ENCODE measurements around the gene ROBO1.

ROBO1 gene

GRCh38 chr3:79664455-79664854 is 103.3 kb downstream of the ROBO1 start:
- no peak for DNase-seq

- peak; percentile 7 for DNase-seq
Observed at GRCh38 chr3:79661896-79662295, 105.9 kb downstream of the ROBO1 start.

DNA sequence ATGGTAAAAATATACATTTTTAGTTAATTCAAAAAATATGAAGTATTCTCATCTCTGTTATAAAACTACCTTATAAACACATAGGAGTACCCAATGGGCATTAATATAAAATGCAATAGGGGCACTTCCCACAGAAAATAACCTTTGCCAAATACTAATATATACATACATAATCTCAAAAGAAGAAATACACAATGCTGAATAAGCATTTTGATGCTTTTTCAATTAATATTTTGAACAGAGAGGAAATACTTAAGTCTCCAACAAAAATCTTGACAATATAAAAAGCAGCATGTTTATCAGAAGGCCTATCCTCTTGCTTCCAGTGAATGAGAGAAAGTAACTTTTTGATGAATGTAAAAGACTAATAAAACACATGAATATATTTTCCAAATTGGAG is 110.7 kb downstream of the ROBO1 start:
- DNase-seq = no peak

DNA sequence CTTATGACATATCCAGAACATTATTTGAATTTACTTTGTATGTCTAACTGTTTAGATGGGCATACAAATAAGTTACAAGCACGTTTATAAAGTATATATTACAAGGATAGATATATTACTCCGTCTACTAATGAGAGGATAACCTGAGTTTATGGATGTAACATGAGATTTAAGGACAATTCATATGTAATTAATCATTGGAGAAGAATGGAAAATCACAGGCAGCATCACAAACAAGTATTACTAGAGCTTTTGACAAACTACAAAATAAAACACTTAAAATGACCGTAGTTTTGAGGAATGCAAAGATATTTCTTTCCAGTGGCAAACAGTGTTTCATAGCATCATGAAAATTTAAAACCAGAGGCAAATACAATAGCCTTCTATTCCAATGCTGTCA is 113.8 kb downstream of the ROBO1 start:
- DNase-seq = no peak

DNA sequence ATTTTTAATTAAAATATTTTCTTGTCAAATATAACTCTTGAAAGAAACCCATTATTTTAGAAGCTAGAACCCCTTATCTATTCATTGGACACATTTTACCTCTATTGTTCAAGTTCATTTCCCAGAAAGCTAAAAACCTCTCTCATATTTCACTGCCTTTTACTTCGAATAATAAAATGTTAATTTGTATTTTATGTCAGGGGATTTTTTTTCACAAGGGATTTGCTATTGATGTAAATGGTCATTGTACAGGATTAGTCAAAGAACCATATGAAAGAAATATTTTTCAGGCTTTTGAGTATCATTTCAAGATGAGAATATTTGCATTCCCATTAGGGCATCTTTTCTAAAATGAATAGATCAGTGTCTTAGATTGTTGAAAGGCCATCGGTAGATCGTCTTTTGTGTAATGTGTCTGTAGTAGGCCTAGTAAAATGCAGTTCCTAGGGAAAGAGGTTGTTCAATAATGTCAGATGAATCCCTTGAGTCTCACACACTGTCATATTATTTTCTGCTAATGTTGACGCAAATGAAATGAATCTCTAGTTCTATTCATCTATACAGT is 114.5 kb downstream of the ROBO1 start:
- no peak for DNase-seq

DNA sequence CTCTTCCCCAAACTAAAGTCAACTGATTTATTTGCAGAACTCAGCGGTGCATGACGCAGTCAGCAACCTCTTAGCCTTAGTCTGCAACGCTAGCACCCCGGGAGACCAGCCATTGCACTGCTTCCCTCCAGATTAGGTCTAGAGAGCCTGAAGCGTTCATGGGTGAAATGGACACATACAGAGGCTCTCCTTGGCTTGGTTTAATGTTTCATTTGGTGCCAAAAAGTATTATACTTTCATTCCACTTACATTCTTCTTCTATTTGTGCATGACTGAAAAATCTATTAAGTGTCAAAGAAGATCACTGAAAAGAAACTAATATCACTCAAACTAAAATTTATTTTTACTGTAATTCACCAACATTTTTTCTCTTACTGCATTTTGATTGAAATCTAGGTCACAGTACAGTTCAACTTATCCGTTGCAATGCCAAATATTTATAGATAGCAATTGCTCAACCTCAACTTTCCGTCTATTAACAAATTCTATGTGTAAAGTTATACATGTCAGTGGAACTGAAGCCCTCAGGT is 116.2 kb downstream of the ROBO1 start:
- no peak for DNase-seq

DNA sequence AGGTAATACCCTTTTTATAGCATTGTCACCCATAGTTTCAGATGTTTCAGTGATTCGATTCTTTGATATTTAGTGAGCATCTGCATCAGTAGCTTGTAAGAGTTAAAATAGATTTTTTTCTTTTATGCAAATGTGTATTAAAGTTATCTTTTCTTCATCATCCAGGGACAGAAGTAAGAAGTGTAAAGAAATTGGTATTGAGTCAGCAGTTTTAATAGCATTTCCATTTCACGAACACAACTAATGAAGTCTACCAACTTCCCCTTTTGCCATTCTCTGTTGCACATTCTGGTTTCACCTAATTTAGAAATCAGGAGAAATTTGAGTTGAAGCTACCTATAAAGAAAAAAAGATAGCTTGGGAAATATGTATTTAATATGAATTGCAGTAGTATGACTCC is 127.9 kb downstream of the ROBO1 start:
- no peak for DNase-seq

GRCh38 chr3:79636372-79636771 is 131.4 kb downstream of the ROBO1 start:
- no peak for DNase-seq

DNA sequence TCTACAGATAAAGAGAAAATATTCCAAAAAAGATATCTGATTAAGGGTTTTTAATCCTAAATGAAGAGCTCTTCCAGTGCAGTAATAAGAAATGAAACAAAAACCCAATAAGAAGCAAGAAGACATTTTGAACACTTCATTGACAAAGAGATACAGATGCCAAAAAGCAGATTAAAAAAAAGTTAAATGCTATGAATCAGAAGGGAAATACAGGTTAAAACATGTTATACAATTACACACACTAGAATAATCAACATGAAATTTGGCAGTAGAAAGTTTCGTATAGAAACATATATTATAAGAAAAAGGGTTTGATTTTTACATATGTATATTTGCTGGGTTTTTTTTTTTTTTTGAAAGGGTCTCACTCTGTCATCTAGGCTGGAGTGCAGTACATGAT is 135.0 kb downstream of the ROBO1 start:
- DNase-seq = no peak

DNA sequence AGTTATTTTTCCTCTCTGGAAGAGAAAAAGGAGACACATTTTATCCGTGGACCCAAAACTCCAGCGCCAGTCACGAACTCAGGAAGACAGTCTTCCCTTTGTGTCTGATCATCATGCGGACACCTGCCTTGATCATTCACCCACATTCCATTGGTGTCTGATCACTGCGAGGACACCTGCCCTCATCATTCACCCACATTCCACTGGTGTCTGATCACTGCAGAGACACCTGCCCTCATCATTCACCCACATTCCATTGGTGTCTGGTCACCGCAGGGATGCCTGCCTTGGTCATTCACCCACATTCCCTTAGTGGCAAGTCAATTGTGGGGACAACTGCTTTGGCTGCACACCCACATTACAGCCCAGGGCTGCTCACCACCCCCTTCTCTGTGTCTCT is 148.9 kb downstream of the ROBO1 start:
- DNase-seq = no peak

- no peak for DNase-seq
Observed at GRCh38 chr3:79606414-79606813, 161.4 kb downstream of the ROBO1 start.

DNA sequence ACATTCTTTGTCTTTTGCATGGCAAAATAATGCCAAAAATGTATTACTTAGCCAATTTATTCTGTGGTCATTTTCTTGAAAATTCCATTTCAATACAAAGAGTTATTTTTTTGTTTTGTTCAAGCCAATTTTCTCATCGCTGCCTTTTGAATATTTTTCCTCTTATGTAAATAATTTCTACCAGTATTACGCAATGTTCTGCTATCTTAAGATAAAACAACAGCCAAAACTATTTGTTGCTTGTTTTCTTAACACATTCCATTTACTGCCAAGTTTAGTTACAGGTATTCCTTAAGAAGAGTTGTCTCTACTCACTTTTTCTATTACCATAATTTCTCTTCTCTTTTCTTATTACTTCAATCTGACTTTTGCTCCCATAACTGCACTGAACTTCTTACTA is 163.1 kb downstream of the ROBO1 start:
- DNase-seq = no peak

GRCh38 chr3:79602385-79602784 is 165.4 kb downstream of the ROBO1 start:
- DNase-seq = peak; percentile 78

DNA sequence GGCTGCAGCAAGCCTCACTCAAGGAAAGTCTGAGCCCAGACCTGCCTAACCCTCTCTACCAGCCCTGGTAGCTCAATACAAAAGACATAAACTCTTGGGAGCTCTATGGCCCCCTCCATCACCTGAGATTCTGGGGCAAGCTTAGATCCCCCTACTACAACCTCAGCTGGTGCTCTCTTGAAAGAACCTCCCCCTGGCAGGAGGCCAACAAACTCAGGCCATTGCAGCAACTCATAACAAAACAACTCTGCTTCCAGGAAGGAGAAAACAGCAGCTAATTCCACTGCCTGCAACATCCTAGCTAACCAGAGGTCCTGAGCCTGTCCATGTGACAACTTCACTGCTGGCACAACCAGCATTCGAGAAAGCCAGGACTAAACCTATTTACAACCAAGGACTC is 169.2 kb downstream of the ROBO1 start:
- DNase-seq = peak; percentile 69

GRCh38 chr3:79597709-79598108 is 170.1 kb downstream of the ROBO1 start:
- no peak for DNase-seq

DNA sequence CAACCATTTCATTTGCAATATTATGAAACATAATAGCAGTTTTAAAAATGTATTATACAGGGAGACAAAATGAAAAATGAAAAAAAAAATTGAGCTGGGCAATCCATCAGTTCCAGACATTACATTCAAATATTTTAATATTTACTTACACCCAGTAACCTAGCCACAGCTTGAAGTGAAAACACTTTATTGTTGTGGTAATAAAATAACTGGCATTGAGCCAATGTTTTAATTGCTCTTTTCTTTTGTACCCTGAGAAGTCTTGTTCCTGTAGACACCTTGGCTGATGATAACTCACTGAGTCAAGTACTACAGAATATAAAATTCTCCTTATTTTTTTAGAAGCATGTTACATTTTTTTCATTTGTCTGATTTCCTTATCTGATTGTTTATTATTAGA is 180.6 kb downstream of the ROBO1 start:
- no peak for DNase-seq

- peak; percentile 20 for DNase-seq
Observed at GRCh38 chr3:79586232-79586631, 181.6 kb downstream of the ROBO1 start.

DNA sequence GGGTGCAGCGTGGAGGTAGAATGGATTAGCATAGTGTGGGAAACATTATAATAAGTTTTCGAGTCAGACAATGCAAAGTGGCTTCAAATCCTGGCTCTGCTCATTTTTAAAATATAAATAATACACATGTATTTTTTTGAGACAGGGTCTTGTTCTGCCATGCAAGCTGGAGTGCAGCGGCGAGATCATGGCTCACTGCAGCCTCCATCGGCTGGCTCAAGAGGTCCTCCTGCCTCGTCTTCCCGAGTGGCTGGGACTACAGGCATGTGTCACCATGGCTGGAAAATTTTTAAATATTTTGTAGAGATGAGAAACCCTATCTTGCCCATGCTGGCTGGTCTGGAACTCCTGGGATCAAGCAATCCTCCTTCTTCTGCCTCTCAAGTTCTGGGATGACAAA is 194.9 kb downstream of the ROBO1 start:
- DNase-seq = no peak

- no peak for DNase-seq
Observed at GRCh38 chr3:79568938-79569337, 198.9 kb downstream of the ROBO1 start.

DNA sequence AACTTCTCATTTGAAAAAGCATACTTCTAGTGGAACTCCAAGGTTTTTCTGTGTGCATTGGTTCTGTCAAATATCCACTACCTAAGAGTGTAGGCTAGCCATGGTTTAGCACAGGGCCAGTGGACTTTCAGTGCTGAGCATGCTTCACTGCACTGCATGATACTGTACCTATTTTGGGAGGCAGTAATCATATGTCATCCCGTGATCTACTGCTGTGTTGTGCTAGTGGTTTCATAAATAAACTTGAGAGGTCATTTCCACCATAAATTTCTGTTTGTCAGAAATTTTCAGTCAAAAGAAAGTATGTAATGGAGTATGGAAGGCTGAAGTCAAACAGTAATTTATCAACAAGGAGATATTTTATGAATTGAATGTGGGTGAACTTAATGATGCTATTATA is 203.6 kb downstream of the ROBO1 start:
- DNase-seq = peak; percentile 15

DNA sequence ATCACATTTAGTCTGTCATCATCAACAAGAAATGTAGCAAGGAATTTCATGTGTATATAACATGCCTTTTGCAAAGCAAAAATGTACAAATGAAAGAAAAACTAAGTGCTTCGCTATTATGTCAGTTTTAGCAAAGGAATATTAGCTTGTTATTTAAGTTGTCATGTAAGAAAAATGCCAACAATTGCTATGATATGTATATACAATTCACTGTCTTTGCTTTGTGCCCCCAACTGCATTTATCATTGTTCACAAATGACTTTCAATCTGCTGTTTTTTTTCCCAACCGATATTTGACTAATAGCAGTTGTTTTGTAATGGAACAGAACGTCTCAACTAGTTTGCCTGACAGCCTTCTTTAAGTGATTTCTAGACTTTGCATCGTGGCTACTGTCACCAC is 207.1 kb downstream of the ROBO1 start:
- DNase-seq = no peak

DNA sequence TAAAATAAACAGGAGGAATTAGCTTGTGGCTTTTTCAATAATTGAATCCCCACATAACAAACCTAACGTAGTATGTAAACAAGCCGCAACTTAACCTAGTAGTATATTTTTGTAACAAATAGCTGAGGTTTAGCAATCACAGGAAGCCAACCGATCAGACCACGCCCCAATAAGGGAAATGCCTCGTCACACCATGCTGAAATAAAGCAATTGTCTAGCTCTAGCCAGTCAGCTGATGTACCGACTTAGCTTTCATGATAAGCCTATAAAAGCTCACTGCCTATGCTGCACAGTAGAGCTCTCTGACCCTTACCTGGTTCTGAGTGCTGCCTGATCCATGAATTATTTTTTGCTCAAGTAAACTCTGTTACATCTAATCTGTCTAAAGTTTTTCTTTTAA is 208.9 kb downstream of the ROBO1 start:
- DNase-seq = no peak

DNA sequence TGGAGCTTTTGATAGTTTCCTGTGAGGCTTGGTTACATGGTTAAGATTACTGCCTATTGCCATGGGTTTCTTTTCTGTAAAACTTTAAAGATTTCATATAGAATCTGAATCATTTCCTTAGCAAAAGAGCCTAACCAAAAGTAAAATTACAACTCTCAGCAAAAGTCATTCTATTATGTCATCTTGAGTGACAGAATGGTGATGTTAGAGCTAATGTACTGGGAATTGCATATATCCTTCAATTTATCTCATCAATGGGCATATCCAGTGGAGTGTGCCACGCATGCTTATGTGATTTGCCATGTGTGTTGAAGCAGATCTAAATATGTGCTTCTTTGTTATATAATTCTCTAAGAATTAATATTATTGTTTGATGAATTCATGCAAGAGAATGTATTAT is 212.1 kb downstream of the ROBO1 start:
- DNase-seq = no peak

DNA sequence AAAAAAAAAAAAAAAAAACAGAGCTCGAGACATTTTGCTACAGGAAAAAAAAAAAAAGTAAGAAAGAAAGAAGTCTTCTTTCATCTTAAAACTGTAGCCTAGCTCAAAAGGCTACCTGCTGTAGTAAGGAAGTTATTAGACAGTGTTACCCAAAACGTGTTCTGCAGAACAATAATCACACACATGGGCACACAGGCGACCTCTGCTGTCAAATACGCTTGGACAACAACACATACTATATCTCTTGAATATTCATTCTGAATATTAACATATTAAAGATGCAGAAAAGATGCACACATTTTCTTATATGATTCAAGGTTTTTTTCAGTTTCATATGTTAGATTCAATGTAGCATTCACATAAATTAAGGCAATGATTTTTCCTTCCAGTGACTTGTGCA is 215.8 kb downstream of the ROBO1 start:
- DNase-seq = no peak

GRCh38 chr3:79551321-79551892 is 216.4 kb downstream of the ROBO1 start:
- no peak for DNase-seq

All from NCI-H2227 treated with DMSO at 0.1 percent for 48 hours (cell line).